Prostate gland (tissue), 2 donors: ENCODE data around the gene PUS7L. TPM values are rescaled to one million over a fixed set of nuclear protein-coding genes. Genes with fewer than 3 reads are reported as not detected.
"Not testable (repeated sequence)": the region's sequence is repeated elsewhere in the genome, so short reads cannot be mapped to it uniquely, and the experiment has no call there.

Experiments used
- DNase-seq: peaks from one replicate; pipeline ENCODE4 v3.0.0-alpha.2; 2019; ENCODE audit warnings: low spot score
- H3K27ac ChIP-seq, 2 donors: fragments of 200-600 bp; sonication (generic); 2 replicates each; pipeline ENCODE4 v1.5.1; 2017 to 2019
- H3K27me3 ChIP-seq: fragments of 200-600 bp; sonication (generic); replicated peaks from 2 replicates; pipeline ENCODE4 v1.5.1; 2019; ENCODE audit not compliant: insufficient read depth
- H3K36me3 ChIP-seq, 2 donors: fragments of 200-600 bp; sonication (generic); 1 replicate in 1 of 2; 2 replicates in 1 of 2; pipeline versions ENCODE4 v1.5.1 to v1.8.1; 2017 to 2019
- H3K4me1 ChIP-seq: fragments of 200-600 bp; sonication (generic); replicated peaks from 2 replicates; pipeline ENCODE4 v1.5.1; 2019
- H3K4me3 ChIP-seq, 2 donors: fragments of 200-600 bp; sonication (generic); 2 replicates each; pipeline ENCODE4 v1.5.1; 2017 to 2019
- H3K9me3 ChIP-seq: fragments of 200-600 bp; sonication (generic); 2 replicates; pipeline ENCODE4 v1.5.1; 2017
- POLR2A ChIP-seq: fragments of 450-650 bp; IDR thresholded peaks from one replicate; pipeline ENCODE4 v1.6.1; 2016; ENCODE audit warnings: antibody characterized with exemption, mild to moderate bottlenecking
- POLR2AphosphoS5 ChIP-seq: sonication (generic); formaldehyde crosslinking; IDR thresholded peaks from one replicate; pipeline ENCODE4 v1.6.1; 2017; ENCODE audit warnings: antibody characterized with exemption
- WGBS: methylation state at CpG from one replicate; pipeline ENCODE4 v1.1.5; 2018; 5-methylcytosine and 5-hydroxymethylcytosine counted together
- intact Hi-C: fragments of 100-400 bp; cut with DNase I; formaldehyde crosslinking; loops from one replicate; pipeline ENCODE4 v1.14.2; 2022
- total RNA-seq, 2 donors: library from RNA; depleted of rRNA; stranded (reverse); fragments of >200 nt; gene quantifications; one replicate each; pipeline ENCODE4 v1.1.0, GENCODE V29; 2016
- TF ChIP-seq, protein P1 (sequence below), 4 experiments: fragments of 200-600 bp in 2 of 4; fragments of 450-650 bp in 2 of 4; sonication (generic) in 2 of 4; IDR thresholded peaks; 1 replicate in 3 of 4; 2 replicates in 1 of 4; pipeline ENCODE4 v1.5.1; 2016 to 2019; ENCODE audit warnings: antibody characterized with exemption in 4 of 4, mild to moderate bottlenecking in 2 of 4, moderate library complexity in 2 of 4

Gene PUS7L
- total RNA-seq, 2 donors from 2014 or later = 9.7 to 12.7 TPM

DNA sequence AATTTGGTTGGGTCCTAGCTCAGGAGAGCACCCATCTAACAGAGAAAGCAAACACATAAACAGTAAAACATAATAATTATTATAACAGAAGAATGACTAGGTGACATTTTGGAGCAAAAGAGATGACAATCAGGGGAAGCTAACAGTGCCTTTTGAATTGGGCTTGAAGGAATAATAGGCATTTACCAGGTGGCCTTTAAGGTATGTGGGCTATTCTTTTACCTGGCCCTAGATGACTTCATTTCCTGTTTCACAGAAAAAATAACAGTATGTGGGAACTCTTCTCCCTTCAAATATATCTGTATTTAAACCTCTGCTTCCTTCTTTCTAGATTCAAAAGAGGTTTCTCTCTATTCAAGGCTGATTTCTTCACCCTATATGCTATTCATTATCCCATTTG lies 4.0 kb upstream of the PUS7L start:
- Histone ChIP-seq H3K9me3 (no peaks in the 10 kb centered on the region), H3K4me3 (no peak overlapping the region), H3K4me1 (peaks cover 4% of the 10 kb centered on the region), H3K27me3 (no peaks in the 10 kb centered on the region), H3K36me3 (no peaks in the 10 kb centered on the region), H3K27ac (no peak overlapping the region)
- no peak for DNase-seq
- TF ChIP-seq POLR2AphosphoS5 = no peak
- no peak for TF ChIP-seq POLR2A
- TF ChIP-seq, protein P1, sequence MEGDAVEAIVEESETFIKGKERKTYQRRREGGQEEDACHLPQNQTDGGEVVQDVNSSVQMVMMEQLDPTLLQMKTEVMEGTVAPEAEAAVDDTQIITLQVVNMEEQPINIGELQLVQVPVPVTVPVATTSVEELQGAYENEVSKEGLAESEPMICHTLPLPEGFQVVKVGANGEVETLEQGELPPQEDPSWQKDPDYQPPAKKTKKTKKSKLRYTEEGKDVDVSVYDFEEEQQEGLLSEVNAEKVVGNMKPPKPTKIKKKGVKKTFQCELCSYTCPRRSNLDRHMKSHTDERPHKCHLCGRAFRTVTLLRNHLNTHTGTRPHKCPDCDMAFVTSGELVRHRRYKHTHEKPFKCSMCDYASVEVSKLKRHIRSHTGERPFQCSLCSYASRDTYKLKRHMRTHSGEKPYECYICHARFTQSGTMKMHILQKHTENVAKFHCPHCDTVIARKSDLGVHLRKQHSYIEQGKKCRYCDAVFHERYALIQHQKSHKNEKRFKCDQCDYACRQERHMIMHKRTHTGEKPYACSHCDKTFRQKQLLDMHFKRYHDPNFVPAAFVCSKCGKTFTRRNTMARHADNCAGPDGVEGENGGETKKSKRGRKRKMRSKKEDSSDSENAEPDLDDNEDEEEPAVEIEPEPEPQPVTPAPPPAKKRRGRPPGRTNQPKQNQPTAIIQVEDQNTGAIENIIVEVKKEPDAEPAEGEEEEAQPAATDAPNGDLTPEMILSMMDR (IDR thresholded peaks at IDR 0.05) = no peak
- intact Hi-C loops = loop anchor here (10.0 kb wide), 1 partner anchor 122 kb away; no protein-coding TSS in a partner anchor

- Histone ChIP-seq H3K4me1 (peaks cover 5% of the 10 kb centered on the region), H3K27ac (no peak overlapping the region), H3K9me3 (no peaks in the 10 kb centered on the region), H3K27me3 (no peaks in the 10 kb centered on the region), H3K4me3 (no peak overlapping the region), H3K36me3 (no peaks in the 10 kb centered on the region)
- TF ChIP-seq, protein P1 (IDR thresholded peaks at IDR 0.05) = no peak
- TF ChIP-seq POLR2AphosphoS5 (no peak), POLR2A (no peak)
- DNase-seq = no peak
- intact Hi-C loops = loop anchor here (10.0 kb wide), 1 partner anchor 123 kb away; no protein-coding TSS in a partner anchor
Measured at GRCh38 chr12:43761500-43761899, 2.9 kb upstream of the PUS7L start.

GRCh38 chr12:43760396-43760795 lies 1.8 kb upstream of the PUS7L start:
- peaks cover 5% of the 10 kb centered on the region for H3K4me1 ChIP-seq
- 51% methylated on average over 2 of the region's 2 CpGs for WGBS
- no peak overlapping the region for H3K27ac ChIP-seq
- H3K36me3 ChIP-seq = no peaks in the 10 kb centered on the region
- peak; percentile 16 for DNase-seq
- no peaks in the 10 kb centered on the region for H3K9me3 ChIP-seq
- no peaks in the 10 kb centered on the region for H3K27me3 ChIP-seq
- TF ChIP-seq, protein P1 (IDR thresholded peaks at IDR 0.05) = no peak
- TF ChIP-seq POLR2AphosphoS5 (no peak), POLR2A (no peak)
- intact Hi-C loops = loop anchor here (10.0 kb wide), 1 partner anchor 124 kb away; no protein-coding TSS in a partner anchor
- H3K4me3 ChIP-seq = no peak overlapping the region

GRCh38 chr12:43758247-43758727 lies 303 bp downstream of the PUS7L start:
- H3K27ac ChIP-seq = peak overlapping the region; percentile 85 to 87
- intact Hi-C loops = loop anchor here (5.0 kb wide), 1 partner anchor 49 kb away; the partner anchor contains the start of gene TWF1
- H3K27me3 ChIP-seq = no peaks in the 10 kb centered on the region
- H3K9me3 ChIP-seq = no peaks in the 10 kb centered on the region
- H3K4me1 ChIP-seq = peaks cover 5% of the 10 kb centered on the region
- peak; percentile 27 for DNase-seq
- 3% methylated on average over 18 of the region's 18 CpGs for WGBS
- peak overlapping the region; percentile 62 to 77 for H3K4me3 ChIP-seq
- TF ChIP-seq POLR2AphosphoS5 (no peak), POLR2A (no peak)
- TF ChIP-seq, protein P1 (IDR thresholded peaks at IDR 0.05) = no peak
- H3K36me3 ChIP-seq = no peaks in the 10 kb centered on the region

DNA sequence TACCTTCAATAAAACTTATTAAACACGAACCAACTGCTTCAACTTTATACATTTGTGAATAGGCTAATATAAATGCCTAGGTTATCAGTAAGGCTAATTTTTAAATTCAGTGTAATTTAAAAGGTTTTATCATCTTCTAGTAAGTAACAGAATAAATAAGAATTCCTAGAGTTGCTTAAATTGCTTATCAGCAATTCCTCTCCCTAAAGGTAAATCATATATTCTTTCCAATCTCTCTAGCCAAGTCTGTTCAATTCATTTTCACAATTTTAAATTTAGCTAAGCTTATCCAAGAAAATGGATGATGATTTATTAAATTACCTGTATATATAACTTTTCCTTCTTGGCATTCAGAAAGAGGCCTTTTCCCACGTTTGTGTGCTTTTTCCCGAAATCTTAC lies 4.6 kb downstream of the PUS7L start:
- Histone ChIP-seq H3K9me3 (no peaks in the 10 kb centered on the region), H3K27ac (no peak overlapping the region), H3K4me1 (peaks cover 3% of the 10 kb centered on the region), H3K36me3 (no peaks in the 10 kb centered on the region), H3K4me3 (no peak overlapping the region), H3K27me3 (no peaks in the 10 kb centered on the region)
- intact Hi-C loops = no loop called here
- no peak for DNase-seq
- TF ChIP-seq POLR2AphosphoS5 (no peak), POLR2A (no peak)
- TF ChIP-seq, protein P1 (IDR thresholded peaks at IDR 0.05) = no peak
- WGBS = 92% methylated on average over 3 of the region's 3 CpGs

DNA sequence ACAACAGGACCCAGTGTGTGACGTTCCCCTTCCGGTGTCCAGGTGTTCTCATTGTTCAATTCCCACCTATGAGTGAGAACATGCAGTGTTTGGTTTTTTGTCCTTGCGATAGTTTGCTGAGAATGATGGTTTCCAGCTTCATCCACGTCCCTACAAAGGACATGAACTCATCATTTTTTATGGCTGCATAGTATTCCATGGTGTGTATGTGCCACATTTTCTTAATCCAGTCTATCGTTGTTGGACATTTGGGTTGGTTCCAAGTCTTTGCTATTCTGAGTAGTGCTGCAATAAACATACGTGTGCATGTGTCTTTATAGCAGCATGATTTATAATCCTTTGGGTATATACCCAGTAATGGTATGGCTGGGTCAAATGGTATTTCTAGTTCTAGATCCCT lies 7.2 kb downstream of the PUS7L start:
- H3K27ac ChIP-seq, DNase-seq, H3K9me3 ChIP-seq, H3K4me1 ChIP-seq, H3K36me3 ChIP-seq, H3K4me3 ChIP-seq, intact Hi-C loops, H3K27me3 ChIP-seq: not testable (repeated sequence)
- 95% methylated on average over 6 of the region's 6 CpGs for WGBS
